Measurements from ENCODE around the gene HLA-DOA.

The HLA-DOA gene

DNA sequence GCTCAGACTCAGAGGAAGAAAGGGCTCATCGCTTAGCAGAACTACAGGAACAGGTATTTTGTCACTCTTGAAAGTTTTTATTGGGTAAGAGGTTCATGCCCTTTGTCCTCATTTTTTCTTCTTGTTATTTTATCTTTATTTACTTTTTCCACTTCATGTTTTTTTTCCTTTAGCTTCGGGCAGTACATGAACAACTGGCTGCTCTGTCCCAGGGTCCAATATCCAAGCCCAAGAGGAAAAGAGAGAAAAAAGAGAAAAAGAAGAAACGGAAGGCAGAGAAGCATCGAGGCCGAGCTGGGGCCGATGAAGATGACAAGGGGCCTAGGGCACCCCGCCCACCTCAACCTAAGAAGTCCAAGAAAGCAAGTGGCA lies 31.5 kb downstream of the HLA-DOA start:
- no peak for DNase-seq (ENCODE audit: low read depth, low spot score)

DNA sequence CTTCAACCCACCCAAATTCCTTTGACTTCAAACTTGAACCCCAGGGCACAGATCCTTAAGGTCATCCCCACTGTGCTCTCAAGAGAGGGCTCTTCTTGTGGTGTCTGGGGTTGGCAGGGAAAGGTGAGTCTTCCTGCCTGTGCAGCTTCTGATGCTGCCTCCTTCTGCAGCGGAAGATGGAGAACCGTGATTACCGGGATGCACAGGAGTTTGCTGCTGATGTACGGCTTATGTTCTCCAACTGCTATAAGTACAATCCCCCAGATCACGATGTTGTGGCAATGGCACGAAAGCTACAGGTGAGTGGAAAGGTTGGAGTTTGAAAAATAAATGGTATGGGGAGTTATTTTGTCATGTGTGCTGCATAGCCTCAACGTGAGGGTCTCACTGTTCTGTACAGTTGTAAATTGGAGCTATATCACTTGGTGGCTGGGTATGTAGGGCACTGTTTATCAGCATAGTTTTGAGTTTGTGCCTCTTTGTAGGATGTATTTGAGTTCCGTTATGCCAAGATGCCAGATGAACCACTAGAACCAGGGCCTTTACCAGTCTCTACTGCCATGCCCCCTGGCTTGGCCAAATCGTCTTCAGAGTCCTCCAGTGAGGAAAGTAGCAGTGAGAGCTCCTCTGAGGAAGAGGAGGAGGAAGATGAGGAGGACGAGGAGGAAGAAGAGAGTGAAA lies 32.0 kb downstream of the HLA-DOA start:
- no peak for DNase-seq (ENCODE audit: low read depth, low spot score)

DNA sequence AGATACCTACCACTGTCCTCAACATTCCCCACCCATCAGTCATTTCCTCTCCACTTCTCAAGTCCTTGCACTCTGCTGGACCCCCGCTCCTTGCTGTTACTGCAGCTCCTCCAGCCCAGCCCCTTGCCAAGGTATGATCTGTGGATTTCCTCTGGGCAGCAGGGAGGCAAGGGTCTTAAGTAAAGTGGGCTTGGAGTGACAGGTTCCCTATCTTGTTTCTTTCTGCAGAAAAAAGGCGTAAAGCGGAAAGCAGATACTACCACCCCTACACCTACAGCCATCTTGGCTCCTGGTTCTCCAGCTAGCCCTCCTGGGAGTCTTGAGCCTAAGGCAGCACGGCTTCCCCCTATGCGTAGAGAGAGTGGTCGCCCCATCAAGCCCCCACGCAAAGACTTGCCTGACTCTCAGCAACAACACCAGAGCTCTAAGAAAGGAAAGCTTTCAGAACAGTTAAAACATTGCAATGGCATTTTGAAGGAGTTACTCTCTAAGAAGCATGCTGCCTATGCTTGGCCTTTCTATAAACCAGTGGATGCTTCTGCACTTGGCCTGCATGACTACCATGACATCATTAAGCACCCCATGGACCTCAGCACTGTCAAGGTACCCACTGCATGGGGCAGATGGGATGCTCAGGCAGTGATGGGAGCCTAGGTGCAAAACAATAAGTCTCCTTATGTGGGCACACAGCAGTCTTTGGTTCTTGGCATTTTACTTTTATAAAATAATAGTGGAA lies 32.9 kb downstream of the HLA-DOA start:
- no peak for DNase-seq (ENCODE audit: low read depth, low spot score)

DNA sequence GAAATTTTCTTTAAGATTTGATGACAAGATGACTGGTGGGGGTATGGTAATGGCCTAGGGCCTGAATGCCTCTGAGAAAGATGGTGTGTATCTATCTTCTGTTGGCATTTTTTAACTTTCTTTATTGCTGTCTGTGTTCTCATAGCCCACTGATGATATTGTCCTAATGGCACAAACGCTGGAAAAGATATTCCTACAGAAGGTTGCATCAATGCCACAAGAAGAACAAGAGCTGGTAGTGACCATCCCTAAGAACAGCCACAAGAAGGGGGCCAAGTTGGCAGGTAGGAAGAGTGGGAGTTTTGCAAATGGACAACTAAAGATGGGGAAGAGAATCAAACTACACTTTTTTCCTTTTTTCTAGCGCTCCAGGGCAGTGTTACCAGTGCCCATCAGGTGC lies 33.5 kb downstream of the HLA-DOA start:
- DNase-seq (ENCODE audit: low read depth, low spot score) = no peak

DNA sequence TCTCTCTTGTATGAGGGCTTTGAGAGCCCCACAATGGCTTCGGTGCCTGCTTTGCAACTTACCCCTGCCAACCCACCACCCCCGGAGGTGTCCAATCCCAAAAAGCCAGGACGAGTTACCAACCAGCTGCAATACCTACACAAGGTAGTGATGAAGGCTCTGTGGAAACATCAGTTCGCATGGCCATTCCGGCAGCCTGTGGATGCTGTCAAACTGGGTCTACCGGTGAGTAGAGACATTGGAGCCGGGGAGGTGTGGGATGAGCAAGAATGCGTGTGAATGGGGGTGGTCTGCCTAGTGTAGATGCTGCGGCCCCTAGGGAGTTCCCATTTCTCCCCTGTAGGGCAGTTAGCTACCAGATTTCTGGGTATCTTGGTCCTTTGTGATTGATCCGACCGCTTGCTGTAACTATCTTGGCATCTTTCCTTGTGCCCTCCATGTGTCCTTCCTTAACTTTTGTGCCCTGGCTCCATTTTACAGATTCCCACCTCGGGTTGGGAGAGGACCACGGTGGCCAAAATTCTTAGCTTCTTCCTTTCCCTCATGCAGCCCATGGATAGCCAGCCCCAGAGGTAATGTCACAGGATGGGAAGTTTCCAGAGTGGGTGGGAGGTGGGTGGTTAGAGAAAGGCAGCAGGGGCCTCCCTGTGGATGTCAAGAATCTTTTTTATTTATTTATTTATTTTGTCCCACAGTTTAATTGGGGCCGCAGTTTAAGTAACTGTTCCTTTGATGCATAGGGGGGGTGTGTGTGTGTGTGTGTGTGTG lies 34.7 kb downstream of the HLA-DOA start:
- no peak for DNase-seq (ENCODE audit: low read depth, low spot score)

DNA sequence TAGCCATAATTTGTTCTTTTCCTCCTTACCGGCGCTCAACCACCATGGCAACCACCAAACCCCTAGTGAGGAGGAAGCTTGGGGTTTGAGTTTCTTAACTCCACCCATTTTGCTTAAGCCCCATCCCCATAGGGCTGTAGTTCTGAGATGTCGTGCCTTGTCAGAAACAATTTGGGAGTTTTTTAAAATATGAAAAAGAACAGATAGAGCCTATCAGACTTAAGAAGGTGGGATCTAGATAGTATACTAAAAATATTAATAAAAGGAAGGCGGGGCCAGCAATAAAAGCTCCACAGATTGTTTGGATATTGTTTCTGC lies 35.4 kb downstream of the HLA-DOA start:
- DNase-seq (ENCODE audit: low read depth, low spot score) = no peak

DNA sequence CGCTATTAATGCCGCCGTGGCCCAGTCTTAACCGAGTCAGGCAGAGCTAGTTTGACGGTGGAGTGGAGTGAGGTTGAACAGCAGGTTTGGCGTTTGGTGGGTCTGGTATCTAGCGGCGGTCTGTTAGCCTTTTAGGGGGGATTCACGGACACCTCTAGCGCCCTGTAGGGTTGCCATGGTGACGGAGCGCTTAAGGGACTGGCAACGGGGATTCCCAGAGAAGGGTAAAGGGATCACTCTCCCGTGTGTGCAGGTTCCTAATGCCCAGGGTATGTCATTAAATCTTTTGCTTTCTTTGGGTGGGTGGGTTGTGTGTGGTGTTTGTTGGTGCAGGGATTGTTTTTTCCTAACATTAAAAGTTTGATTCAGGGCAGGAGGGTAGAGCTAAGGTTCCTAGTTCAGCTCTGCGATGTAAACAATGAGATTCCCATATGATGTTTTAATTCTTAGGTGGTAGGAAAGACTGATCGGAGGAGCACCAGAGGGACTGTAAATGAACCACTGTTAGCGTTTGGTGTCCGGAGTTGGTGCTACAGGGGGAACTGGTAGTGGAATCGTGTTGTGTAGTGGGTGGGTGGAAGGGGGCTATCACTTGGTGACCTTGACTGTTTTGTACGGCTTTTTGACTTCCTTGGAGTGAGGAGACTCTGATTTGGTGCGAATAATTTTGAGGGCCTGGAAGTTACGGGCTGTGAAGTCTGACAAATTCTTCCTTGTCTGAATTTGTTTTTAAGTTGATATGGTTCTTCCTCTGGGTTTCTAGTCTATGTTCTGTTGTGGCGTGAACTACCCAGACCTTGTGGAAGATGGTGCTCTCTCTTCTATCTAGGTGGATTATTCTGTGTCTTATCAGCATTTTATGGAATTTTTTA lies 36.0 kb downstream of the HLA-DOA start:
- no peak for DNase-seq (ENCODE audit: low read depth, low spot score)

DNA sequence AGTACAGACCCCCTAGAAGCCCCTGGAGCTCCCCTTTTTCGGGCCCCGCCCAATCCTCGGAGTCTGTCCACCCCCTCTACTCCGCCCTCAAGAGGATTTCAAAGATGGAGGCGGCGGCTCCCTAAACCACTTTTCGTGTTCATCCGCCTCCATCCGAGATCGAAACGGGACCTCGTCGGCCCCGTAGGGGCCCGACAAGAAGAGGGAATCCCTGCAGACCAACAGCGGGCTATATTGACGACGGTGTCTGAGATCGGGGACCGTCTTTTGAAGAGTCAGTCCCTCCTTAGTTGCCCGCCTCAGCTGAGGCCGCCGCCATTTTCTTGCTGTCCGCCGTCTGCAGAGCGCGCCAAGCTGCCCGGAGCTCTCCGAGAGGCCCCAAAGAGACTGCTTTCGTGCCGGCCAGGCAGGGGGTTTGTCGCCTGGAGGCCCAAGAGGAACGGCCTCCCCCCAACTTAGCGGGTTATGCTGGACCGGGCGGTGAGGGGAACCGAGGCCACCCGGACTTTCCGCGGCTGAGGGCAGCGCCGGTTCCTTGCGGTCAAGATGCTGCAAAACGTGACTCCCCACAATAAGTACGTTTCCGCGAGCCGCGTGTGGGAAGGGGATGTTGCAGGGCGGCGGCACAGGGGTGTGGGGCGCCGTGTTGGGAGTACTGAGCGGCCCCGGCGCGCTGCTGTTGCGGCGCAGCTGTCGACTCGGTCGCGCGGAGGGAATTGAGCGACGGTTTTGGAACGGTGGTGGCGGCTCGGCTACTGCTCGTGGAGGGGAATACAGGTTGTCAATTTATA lies 36.8 kb downstream of the HLA-DOA start:
- no peak for DNase-seq (ENCODE audit: low read depth, low spot score)

DNA sequence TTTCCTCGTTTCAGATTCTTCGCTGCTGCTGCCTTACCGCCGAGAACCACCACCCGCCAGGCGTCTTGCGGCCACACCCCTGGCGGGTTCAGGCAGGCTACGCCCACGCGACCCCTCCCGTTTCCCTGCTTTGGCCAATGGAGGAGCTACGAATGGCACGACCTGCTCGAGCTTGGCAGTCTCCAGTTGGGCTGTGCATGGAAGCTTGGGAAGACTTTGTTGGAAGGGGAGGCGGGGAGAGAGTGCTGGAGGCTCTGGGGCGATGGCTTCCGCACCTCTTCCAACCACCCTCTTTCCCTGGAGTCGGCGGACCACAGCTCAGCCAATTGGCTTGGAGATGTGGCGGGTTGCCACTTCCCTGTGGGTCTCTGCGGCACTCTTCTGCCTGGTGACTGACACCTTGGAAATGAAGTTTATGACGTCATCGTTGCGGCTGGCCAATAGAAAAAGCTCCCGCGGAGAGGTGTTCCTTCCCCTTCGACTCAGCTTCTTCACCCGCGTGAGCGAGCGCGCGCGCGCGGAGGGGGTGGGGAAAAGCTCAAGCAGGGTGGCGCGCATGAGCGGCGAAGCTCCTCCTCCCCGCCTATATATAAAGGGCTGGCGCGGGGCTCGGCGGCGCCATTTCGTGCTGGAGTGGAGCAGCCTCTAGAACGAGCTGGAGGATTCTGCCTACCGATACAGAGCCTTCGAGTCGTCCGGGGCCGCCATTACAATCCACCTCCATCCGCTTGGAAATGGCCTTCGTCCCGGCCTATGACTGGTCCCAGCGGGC lies 37.6 kb downstream of the HLA-DOA start:
- DNase-seq (ENCODE audit: low read depth, low spot score) = no peak

DNA sequence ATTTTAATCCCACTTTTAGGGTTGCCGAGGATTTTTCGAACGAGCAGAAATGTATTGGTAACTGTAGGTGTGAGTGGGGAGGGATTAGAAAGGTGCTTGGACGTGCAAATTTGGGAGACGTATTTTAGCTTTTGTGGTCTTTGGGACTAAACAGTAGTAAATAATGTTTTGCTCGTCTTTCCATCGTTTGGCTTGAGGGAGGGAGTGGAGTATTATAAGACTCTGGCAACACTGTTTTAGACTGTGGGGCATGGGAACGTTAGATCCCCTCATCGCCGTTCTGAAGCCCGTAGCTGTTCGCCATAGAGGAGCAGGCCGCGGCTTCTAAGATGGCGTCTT lies 38.2 kb downstream of the HLA-DOA start:
- DNase-seq (ENCODE audit: low read depth, low spot score) = no peak

DNA sequence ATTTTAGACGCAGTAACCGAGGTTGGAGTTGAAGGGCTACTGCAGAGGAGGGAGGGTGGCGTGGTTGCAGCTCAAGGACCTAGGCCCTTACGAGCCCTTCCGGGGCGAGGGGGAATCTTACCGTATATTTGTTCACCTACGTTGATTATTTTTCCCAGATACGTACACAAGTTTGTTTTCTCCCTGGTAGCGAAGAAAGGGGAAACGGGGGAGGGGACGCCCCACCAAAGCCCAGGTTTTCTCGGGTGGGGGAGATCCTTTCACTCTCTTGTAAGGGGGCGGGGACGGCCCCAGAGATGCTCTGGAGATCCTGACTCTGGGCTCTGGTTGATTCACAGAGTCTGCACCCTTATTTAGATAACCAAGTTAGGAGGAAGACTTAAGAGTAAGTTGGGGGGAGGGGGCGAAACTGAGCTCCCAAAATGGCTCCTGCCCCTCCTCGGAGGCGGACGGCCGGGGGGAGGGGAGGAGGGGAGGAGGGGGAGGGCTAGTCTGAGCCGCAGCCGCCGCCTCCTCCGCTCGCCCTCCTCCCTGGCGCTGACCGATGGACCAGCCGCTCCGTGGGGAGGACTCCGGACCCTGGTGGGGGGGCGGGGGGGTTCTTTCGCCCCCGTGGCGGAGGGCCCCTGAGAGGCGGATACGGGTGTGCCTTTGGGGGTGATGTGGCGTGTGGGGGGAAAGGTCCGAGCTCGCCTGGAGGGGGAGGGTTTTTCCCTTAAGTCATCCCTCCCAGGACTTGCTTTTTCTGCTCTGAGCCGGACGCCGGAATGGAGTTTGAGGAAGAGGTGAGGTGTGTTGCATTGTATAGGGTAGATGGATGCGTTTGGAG lies 38.8 kb downstream of the HLA-DOA start:
- no peak for DNase-seq (ENCODE audit: low read depth, low spot score)

DNA sequence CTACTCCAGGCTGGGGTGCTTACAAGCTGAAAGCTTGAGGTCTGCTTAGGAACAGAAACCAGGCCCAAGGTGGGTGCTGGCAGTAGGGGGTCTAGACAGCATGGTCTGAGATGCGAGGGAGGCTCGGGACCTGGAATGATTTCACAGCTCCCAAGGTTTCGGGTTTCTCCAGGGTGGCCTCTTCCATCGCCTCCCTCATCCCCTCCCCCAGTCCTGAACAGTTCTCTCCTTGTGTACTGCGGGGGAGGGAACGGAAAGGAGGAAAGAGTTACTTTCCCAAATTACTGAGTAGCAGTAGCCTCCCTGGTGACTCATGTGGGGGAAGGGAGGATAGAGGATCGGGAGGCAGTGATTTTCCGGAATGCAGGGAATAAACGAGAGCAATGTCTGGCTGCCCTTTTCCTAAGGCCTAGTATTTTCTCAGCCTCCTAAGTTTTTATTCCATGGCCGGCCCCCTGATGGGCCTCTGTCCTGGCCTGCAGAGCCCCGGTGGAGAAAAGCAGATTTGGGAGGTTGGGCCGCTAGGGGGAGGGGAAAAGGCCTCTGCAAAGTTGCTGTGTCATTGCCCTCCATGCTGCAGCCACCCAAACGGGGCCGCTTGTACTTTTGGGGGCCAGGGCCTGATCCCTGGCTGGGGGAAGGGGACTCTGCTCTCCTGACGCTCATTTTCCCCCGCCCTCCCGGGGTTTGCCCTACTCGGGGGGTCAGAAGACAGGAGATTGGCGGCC lies 39.5 kb downstream of the HLA-DOA start:
- DNase-seq (ENCODE audit: low read depth, low spot score) = no peak

DNA sequence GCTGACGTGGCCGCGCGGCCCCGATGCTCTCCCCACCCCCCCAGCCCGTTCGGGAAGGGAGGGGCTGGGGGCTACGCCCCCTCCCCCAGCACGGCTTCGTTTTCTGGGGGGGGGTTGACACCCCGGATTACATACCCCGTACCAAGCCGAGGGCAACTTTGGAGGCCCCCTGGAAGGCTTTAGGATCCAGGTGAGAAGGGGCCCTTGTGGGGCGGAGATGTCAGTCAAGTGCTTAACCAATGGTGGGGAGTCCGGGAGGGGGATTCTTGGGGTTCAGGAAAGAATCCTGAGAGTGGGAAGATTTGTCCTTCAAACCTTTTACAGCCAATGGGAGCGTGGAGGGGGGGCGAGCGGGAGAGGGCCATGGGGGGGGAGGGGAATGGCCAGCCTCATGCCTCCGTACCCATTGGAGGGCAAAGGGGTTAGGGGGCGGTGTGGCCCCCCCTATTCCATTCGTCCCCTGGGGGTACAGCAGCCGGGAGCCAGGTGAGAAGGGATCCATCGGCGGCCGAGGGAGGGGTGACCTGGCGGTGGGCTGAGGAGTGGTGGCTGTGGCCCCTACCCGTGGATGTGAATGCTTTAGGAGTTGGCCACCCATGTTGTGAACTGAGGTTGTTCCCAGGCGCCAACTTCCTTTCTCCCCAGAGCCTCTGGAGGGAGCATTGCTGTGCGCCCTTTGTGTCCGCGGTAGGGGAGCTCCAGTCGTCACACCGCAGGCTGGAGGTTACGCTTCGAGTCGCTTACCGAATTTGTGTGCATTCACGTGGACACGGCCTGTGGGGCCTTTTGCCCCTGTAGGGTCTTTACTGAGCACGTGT lies 40.3 kb downstream of the HLA-DOA start:
- DNase-seq (ENCODE audit: low read depth, low spot score) = no peak

DNA sequence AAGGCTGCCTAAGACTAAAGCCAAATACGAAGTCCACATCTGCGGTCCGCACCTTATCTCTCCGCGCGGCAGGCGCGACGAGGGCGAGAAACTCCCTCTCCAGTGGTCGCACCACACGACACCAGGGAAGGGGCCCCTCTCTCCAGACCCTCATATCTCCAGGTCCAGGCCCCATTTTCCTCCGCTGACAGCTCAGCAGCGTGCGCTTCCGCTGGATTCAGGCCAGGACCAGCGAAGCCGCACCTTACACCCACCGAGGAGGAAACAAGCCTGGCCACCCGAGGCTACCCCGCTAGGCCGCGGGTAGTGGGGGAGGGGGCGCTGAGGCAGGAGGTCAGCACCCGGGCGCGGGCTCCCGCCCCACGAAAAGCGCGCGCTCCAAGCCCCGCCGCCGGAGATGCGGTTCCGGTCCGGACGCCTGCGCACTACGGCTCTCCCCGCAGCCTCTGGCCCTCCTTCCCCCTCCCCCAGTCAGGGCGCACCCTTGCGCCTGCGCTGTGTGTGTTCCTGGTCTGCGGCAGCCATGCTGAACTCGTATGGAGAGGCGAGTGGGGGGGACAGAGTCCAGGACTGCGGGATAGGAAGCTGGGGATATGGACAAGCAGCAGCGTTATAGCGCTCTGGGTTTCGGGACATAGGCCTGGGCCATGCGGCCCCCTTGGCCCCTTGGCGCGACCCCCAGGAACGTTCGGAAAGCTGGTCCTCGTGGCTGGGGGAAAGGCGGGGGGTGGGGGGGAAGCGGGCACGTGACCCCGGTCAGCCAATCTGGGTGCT lies 41.1 kb downstream of the HLA-DOA start, which contains the start of gene BRD2:
Gene BRD2 (plus strand): TSS at position 502 of the 774 bp plus-strand sequence. CDS start 4,305 bp downstream, outside the sequence.
- no peak for DNase-seq (ENCODE audit: low read depth, low spot score)

DNA sequence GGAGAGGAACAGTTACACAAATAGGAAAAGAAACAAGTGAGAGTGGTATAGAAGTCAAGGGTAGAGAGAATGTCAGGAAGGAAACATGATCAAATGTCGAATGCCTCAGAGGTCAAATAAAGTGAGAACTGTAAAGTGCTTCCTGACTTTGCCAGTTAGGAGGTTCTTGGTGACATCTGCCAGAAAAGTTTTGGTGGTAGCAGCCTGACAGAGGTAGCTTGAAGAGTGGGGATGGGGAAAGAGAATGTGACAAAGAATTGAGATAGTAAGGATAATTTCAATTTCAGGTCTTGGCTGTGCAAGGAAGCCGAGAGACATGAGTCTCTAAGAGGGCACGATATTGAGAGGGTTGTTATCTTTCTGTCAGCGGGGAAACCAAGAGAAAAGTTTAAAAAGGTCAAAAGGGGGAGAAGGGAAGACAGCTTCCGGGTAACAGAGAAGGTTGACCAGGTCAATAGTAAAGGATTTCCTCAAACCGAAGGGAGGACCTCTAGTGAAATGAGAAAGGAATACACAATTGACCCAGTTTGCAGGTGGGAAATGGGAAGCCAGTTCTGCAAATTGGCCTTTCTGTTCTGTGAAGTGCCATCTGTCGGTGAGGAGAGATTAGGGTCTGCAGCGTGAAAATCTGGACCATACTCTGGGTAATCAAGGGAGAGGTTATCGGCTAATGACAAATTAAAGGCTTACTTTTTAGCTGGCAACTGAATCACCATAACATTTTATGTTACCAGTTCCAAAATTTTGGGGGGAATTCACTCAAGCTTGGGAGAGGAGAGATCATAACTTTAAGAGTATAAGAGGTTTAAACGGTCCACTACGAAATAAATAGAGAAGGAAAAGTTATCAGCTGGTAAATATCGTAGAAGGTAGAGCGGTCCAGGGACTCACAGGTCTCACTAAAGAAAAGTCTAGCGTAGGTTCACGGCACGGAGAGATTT lies 42.0 kb downstream of the HLA-DOA start:
- no peak for DNase-seq (ENCODE audit: low read depth, low spot score)

DNA sequence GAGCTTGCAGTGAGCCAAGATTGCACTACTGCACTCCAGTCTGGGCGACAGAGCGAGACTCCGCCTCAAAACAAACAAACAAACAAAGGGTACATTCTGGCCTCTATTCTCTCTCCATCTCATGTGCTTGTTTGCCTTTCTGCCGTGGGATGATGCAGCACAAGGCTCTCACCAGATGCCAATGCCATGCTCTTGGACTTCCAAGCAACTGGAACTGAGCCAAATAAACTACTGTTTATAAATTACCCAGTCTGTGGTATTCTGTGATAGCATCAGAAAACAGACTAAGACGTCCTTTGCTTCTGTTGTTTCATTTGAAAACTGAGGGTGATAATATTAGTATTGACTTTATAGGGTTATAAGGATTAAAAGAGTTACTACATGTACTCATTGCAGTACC lies 44.6 kb downstream of the HLA-DOA start:
- DNase-seq (ENCODE audit: low read depth, low spot score) = no peak
